Activated CD4-positive, alpha-beta T cell treated with anti-CD3 and anti-CD28 coated beads for 1 hour (primary cell): ENCODE results near the gene UGT3A2.

Experiments
- DNase-seq: peaks from one replicate; pipeline ENCODE4 v3.0.0-alpha.2; 2020

UGT3A2 gene

GRCh38 chr5:36066540-36067210, at the start of gene UGT3A2:
Gene UGT3A2, minus strand, starts transcription at chr5:36066882. Its CDS starts 93 bp downstream, at chr5:36066789.
- no peak for DNase-seq

DNA sequence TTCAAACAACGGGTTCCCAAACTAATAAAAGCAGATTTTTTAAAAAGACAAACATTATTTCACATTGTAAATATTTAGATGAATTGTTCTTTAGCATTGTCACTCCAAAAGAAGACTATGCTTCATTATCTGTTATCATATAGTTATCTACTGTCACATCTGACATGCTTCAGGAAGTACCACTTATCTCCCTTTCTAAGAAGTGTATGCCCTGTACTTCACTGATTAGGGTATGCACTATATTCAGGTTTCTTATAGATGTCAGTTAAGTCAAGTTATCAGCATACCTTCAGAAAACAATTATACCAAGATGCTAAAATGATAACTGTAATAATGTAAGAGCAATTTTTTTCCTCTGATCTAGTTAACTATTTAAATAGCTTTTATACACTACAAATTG, 44.6 kb upstream of the UGT3A2 start:
- DNase-seq: no peak

- DNase-seq: no peak
Observed at GRCh38 chr5:36108758-36109460, 42.2 kb upstream of the UGT3A2 start.

DNA sequence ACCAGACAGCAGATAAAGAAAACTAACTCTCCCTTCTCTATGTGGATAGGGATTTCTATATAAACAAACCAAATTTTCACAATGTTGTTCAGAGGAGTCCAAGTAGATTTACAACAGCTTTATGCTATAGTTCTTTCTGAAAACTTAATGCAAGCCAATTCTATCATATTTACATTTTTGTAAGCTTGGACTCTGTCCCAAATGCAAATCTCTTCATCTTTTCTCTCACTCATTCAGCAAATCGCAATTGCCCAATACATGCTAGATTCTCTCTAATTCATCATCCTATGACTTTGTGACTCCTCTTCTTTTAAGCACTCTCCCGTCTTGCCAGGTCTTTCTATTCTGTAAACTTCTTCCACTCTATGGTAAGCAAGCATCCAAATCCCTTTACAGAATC, 39.1 kb upstream of the UGT3A2 start:
- DNase-seq: no peak

DNA sequence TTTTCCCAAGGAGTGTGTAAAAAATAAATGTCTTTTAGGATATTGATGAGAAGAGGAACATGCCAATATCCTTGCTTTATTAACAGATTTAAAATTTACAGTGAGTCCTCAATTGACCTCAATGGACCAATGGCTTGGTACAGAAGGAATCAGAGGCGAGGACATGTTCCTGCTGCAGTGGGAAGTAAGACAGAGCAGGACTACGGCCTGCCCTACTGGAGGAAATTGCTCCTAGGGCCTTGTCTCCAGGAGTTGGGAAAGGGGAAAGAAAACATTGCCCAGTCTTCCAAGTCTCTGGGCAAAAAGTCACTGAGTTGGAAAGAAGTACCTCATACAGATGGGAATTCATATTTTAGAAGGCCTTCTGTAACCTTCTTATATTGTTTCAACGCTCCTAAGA, 33.1 kb upstream of the UGT3A2 start:
- DNase-seq: no peak

GRCh38 chr5:36096486-36096885, 29.8 kb upstream of the UGT3A2 start:
- no peak for DNase-seq

- DNase-seq: no peak
Observed at GRCh38 chr5:36089989-36090388, 23.3 kb upstream of the UGT3A2 start.

- DNase-seq: no peak
Observed at GRCh38 chr5:36079200-36079781, 12.6 kb upstream of the UGT3A2 start.

DNA sequence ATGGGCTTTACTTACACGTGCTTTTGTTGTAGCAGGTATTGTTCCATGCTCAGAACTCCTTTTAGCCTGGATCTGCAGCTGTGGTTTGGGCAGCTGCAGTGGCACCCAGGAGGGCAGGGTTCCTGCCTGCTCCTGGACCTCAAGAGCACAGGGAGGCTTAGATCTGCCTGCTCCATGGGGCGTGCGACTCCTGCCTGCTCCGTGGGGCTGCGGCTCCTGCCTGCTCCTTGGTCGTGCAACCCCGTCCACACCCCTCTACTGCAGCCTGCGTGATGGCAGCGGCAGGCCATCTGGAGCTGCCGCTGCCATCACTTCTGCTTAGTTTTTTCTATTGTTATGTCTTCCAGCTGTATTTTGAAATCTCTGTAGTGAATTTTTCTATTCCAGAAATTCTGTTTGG, 11.7 kb upstream of the UGT3A2 start:
- DNase-seq: no peak

GRCh38 chr5:36073595-36074216, 7.0 kb upstream of the UGT3A2 start:
- no peak for DNase-seq

GRCh38 chr5:36070687-36071571, 4.2 kb upstream of the UGT3A2 start:
- DNase-seq: no peak

DNA sequence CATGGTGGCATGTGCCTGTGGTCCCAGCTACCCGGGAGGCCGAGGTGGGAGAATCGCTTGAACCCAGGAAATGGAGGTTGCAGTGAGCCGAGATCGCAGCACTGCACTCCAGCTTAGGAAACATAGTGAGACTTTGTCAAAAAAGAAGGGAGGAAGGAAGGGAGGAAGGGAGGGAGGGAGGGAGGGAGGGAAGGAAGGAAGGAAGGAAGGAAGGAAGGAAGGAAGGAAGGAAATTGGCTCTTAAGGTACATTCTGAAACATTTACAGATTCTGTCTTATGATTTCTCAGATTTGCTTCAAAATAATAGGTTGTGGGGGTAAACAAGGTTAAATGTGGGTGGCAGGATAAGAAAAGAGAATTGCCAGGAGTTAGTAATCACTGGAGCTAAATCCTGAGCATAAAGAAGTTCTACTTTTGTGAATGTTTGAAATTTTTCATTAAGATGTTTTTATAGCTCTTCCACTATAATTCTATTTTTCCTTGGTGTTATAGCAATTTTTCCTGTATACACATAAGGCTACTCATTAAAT, 2.1 kb upstream of the UGT3A2 start:
- DNase-seq: no peak

GRCh38 chr5:36066001-36066539, 612 bp downstream of the UGT3A2 start:
- DNase-seq: no peak

- no peak for DNase-seq
Observed at GRCh38 chr5:36060420-36060887, 6.2 kb downstream of the UGT3A2 start.

DNA sequence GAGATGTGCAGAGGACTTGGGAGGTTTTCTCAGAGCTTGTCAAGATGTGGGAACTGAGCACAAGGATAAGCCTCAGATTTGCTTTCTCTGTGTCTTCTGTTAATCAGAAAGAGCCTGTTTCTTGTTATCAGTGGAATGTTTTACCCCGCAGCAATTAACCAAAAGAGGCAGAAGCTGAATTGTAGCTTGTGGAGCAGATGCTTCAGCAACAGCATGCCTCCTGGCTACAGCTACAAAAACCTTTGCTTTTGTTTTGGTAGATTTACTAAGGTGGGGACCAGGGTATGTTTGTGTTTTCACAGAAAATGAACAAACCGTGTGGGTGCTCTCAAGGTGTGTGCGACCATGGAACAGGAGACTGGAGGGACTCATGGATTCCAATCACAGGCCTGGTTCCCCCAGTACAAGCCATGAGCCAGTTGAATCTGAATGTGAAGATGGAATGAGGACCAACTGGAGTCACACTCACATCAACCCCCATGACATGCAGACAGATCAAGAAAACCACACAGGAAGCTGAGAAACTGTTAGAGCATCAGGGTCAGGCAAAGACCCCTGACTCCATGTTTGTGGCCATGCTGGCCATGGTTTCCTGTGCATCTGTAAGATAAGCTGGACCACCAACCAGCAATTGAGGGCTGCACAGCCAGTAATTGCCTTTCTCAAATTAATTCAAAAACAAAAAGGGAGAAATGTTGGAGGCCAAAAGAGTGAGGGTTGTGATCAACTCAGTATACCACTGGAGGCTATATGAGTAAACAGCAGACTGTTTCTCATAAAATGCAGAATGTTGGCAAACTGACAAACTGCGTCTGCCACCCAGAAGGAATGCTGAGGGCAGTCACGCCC, 6.9 kb downstream of the UGT3A2 start:
- no peak for DNase-seq

GRCh38 chr5:36058776-36059175, 7.9 kb downstream of the UGT3A2 start:
- DNase-seq: no peak

- no peak for DNase-seq
Observed at GRCh38 chr5:36057386-36057785, 9.3 kb downstream of the UGT3A2 start.

GRCh38 chr5:36056422-36056821, 10.3 kb downstream of the UGT3A2 start:
- DNase-seq: no peak

DNA sequence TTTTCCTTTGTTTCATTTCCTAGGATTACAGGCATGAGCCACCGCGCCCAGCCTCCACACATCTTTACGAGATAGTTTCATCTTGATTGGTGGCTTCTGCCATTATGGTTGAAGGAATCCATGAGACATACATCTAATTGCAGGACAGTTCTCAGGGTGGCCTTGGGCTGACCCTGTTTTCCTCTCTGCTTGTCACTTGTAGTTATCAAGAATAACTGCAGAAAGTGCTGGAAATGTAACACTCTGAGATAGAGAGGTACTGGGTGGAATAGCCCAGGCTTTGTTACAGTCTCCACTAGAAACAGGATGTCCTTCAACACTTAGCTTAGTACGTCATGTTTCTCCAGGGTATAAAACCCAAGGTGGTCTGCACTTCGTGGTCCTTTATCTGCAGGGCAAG, 10.7 kb downstream of the UGT3A2 start:
- DNase-seq: no peak

DNA sequence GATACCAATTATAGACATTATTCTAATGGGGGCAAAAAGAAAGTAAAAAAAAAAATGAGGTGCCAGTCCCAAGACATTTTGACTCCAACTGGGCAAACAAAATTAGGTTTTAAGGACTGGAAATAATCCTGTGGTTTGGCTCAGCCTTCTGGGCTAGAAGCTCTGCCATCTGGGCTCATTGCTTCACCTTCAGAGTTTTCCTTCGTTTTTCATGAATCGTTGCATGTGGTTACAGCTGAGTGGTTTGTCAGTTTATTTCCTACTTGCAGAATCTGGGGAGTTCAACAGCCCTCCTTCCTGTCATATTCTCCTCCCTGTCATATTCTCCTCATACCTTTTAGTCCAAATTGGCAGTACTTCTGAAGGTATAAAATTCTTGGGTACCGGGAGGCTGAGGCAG, 12.0 kb downstream of the UGT3A2 start:
- DNase-seq: no peak

GRCh38 chr5:36052538-36052937, 14.1 kb downstream of the UGT3A2 start:
- no peak for DNase-seq
